GM18861 (cell line): ENCODE data around the gene USP43.

Source experiments
- ATAC-seq: cut with Tn5 transposase; IDR thresholded peaks from one replicate; pipeline ENCODE4 v1.9.1; 2021; ENCODE audit not compliant: unreplicated experiment

Gene USP43

DNA sequence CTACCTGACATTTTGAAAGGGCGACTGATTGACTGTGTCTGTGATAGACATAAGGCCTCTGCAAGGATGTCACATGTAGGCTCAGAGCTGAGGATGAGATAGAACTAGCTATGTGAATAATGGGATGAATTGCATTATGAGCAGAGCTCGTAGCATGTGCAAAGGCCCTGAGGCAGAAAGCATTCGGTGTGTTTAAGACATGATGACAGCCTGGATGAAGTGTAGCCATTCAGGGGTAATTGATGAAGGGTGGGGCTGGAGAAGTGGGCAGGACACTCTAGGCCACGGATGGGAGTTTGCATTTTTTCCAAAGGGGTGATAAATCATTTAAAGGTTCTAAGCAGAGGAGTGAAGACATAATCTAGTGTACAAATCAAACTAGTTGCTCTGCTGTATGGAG, 62.6 kb downstream of the USP43 start:
- no peak for ATAC-seq

DNA sequence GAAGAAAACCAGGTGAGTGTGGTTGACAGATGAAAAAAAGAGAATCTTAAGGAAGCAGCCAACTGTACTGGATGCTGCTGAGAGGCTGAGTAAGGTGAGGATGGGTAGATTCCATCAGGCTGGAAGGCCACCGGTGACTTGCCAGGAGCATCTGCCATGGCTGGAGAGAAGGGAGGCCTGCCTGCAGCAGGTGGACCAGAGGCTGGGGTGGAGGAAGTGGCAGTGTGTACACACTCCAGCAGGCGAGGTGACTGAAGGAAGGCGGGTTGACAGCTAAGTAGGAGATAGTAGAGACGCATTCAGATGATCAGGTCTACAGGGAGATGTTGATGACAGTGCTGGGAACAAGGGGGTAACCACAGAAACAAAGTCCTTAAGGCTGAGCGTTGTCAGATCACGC, 69.5 kb downstream of the USP43 start:
- no peak for ATAC-seq

DNA sequence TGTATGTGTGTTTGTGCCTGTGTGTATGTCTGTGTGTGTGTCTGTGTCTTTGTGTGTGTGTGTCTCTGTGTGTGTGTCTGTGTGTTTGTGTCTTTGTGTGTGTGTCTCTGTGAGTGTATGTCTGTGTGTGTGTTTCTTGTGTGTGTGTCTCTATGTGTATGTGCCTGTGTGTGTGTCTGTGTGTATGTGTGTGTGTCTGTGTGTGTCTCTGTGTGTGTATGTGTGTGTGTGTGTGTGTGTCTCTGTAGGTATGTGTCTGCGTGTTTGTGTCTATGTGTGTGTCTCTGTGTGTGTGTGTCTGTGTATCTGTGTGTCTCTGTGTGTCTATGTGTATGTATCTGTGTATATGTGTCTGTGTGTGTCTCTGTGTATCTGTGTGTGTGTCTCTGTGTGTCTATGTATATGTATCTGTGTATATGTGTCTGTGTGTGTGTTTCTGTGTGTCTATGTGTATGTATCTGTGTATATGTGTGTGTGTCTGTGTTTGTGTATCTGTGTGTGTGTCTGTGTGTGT, 70.2 kb downstream of the USP43 start:
- ATAC-seq = no peak

DNA sequence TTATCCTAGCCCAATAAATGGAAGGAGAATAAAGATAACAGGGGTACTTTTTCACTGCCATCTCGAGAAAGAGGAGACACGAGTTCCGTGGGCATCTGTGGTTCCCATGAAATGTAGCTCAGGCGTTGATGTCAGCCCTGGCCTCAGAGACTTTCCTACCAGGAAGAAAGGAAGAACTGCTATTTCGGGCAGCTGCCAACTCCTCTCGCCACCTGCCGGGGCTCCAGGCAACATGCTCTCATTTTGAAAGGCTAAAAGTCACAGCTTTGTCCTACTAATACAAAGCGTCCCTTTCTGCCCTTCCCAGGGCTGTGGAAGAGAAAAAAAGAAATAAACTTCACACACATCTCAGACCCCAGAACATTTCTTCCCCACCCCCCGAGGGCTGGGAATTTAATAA, 80.3 kb downstream of the USP43 start:
- no peak for ATAC-seq

DNA sequence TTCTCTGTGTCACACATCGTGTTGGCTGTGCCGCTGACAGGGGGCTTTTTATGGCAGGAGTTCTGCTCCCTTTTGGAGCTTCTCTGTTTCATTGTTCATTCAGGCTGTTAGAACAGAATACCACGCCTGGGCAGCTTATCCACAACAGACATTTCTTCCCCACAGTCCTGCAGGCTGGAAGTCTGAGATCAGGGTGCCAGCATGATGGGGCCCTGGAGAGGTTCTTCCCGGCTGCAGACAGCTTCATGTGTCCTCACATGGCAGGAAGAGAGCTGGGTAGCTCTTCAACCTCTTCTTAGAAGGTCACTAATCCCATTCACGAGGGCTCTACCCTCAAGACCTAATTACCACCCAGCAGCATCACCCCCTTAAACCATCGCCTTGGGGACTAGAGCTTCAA, 81.0 kb downstream of the USP43 start:
- ATAC-seq = no peak

DNA sequence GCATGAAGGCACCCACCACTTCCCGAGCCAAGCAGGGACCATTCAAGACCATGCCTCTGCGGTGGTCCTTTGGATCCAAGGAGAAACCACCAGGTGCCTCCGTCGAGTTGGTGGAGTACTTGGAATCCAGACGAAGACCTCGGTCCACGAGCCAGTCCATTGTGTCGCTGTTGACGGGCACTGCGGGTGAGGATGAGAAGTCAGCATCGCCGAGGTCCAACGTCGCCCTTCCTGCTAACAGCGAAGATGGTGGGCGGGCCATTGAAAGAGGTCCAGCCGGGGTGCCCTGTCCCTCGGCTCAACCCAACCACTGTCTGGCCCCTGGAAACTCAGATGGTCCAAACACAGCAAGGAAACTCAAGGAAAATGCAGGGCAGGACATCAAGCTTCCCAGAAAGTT, 82.7 kb downstream of the USP43 start:
- ATAC-seq = no peak

DNA sequence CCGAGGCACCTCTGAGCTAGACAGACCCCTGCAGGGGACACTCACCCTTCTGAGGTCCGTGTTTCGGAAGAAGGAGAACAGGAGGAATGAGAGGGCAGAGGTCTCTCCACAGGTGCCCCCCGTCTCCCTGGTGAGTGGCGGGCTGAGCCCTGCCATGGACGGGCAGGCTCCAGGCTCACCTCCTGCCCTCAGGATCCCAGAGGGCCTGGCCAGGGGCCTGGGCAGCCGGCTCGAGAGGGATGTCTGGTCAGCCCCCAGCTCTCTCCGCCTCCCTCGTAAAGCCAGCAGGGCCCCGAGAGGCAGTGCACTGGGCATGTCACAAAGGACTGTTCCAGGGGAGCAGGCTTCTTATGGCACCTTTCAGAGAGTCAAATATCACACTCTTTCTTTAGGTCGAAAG, 83.2 kb downstream of the USP43 start:
- ATAC-seq = no peak

DNA sequence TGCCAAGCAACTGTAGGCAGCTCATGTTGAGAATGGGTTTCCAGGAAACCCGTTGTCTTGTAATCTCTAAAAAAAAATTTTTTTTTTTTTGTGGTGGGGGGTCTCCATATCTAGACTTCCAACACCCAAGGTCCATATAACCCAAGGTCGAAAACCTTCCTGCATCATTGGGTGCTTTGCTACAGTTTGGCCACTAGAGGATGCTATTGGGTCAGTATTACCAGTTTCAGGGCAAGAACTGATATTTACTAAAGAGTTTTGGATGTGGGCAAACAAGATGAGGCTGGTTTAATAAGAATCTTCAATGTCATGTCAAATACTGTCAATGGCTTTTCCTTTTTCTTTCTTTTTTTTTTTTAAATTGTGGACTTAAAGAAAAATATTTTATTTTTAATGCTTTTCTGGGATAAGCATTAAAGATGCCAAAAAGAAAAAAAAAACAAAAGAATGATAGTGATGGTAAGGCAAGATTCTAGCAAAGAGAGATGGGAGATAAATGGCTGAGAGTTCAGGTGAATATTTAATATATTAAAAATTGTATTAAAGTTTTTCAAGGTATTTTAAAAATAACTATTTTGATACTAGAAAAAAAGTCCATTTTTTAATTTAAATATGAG, 83.8 kb downstream of the USP43 start:
- no peak for ATAC-seq

DNA sequence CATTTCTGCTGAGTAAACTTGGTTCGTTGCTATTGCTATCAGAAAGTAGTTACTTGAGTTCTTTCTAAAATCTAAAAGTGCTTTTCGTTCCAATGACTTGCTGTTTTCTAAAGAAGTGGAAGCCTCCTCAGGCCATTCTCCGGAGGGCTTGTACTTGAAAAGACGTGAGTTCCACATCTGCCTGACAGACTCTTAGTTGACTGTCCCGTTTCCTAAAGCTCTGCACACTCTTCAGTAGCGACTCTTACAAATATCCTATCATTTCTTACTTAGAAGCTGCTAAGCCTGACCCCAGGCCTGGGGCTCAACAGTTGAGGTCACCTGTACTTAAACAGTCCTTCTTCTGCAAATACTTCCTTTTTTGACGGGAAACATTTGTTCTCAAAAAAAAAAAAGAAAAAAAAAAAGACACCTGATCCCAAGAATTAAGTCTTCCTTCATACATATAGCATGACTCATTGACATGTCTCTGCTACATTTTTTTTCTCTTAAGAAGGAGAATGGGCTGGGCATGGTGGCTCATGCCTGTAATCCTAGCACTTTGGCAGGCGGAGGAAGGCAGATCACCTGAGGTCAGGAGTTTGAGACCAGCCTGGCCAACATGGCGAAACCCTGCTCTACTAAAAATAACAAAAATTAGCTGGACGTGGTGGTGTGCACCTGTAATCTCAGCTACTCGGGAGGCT, 84.6 kb downstream of the USP43 start:
- no peak for ATAC-seq

DNA sequence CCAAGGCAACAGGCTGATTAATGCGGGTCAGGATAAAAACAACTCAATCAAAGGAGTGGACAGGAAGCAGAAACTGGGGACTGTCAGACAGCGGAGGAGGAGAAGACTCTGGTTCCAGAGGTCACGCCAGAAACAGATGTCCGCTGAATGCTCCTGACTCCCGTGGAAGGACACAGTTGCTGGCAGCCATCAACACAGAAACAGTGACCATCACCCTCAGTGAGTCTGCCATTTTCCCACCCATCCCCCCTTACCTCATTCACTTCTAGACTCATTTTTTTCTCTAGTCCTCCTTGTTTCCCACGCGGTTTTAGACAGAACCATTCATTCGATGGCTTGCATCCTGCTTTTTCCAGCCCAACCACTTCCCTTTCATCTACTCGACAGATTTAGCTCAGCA, 105.2 kb downstream of the USP43 start:
- ATAC-seq = no peak

DNA sequence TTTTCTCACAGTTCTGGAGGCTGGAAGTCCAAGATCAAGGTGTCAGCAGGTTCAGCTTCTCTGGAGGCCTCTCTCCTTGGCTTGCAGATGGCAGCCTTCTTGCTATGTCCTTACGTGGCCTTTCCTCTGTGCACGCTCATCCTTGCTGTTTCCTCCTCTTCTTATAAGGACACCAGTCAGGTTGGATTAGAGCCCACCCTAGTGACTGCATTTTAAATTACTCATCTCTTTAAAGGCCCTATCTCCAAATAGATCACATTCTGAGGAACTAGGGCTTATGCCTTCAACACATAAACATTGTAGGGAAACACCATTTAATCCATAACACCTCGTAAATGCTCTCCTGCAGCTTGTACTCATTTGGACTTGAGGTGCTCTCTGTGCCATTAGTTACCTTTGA, 109.8 kb downstream of the USP43 start:
- ATAC-seq = no peak

DNA sequence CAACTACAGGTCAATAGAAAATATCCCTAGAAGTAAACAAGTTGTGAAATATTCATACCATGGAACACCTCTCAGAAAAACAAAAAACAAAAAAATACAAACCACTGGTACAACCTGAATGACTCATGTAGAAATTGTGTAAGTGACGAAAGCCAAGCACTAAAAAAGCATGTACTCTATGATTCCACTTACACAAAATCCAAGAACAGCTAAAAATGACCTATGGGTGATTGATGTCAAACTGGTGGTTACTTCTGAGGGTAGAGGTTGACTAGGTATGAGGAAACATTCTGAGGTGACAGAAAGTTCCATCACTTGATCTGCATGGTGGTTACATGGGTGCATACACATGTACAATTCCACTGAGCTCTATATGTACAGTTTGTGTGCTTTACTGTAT, 114.9 kb downstream of the USP43 start:
- no peak for ATAC-seq

DNA sequence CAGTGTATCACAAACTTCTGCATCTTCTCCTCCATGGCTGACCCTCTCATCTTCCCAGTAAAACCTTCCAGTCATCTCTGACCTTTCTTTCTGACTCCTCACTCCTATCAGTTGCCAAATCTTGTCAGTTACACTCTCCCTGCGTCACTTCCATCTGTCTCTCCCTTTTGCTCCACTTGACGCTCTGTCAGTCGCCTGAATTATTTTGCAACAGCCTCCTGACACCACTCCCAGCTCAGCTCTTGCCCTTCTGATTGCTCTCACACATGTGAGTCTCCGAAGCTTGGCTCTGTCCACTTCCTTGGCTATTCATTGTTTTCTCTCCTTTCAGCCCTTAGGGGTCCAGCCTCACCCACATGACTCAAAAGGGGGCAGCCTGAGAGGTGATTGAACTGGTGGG, 118.3 kb downstream of the USP43 start:
- no peak for ATAC-seq

DNA sequence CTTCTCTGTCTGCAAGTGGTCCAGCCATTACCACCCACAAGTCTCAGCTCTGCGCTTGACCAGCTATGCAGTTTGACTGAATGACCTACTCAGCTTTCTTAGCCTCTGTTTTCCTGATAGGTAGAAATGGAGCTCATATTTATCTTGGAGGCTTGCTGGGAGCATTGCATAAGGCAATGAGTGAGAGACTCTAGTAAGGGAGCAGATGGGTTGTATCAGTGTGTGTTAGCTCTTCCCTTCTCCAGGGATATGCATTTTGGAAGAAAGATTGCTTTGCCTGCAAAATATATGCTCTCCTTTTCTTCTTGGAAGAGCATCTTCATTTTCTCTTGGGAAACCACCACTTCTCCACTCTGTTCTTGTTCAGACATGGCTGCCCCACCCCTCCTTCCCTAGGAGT, 120.0 kb downstream of the USP43 start:
- ATAC-seq = no peak

DNA sequence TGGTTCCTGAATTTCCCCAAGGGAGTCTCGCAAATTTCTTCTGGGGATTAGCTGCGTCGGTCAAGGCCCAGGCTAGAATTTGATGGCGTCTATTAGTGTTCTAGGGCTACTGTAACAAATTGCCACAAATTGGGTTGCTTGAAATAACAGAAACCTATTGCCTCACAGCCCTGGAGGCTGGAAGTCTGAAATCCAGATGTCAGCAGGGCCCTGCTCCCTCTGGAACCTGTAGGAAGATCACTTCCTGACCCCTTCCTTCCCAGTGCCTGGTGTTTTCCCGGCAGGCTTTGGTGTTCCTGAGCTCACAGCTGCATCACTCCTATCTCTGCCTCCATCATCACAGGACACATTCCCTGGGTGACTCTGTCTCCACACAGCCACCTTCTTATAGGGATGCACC, 121.7 kb downstream of the USP43 start:
- no peak for ATAC-seq

DNA sequence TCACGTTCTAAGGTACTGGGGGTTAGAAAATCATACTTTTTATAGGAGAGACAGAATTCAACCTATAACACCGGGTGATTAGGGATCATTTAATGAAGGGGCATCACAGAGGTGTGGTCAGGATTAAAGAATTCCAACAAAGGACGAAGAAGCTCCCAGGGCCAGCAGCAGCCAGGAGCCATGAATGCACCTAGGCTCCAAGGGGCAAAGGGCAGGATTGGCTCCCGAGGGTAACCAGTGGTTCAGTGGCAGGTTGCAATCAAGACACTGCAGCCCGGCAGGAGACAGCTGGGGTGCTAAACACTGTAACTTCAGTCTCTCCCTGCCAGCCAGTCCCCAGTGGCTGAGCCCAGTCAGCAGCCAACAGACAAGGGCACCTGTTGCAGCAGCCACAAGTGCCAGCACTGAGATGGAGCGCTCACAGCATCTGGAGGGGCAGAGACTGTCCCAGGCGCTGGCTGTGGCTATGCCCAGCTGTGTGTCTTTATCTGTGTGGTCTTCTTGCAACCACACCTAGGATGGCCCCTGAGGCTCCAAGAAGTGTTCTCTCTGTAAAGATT, 122.2 kb downstream of the USP43 start:
- no peak for ATAC-seq

DNA sequence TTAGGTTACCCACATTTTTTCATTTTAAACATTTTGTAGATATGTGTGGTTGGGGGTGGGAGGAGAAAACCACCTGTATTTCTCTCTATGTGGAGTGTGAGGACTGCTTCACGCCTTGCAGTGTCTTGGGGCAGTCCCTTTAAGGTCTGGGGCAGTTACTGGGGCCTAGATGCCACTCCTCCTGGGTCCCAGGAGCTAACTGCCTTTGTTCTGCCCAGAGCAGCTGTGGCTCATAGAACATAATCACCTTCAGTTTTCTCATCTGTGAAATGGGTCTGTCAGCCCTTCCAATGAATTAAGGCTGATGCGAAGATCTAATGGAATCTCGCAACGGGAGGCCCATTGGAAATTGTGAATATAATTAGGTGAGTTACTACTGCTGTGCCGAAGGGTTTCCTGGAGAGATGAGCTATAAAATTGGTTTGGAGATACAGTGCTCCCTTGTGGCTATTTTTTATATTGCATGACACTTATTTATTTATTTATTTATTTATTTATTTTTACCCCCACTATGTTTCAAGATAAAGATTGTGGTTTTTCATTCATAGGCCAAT, 123.1 kb downstream of the USP43 start:
- ATAC-seq = no peak

DNA sequence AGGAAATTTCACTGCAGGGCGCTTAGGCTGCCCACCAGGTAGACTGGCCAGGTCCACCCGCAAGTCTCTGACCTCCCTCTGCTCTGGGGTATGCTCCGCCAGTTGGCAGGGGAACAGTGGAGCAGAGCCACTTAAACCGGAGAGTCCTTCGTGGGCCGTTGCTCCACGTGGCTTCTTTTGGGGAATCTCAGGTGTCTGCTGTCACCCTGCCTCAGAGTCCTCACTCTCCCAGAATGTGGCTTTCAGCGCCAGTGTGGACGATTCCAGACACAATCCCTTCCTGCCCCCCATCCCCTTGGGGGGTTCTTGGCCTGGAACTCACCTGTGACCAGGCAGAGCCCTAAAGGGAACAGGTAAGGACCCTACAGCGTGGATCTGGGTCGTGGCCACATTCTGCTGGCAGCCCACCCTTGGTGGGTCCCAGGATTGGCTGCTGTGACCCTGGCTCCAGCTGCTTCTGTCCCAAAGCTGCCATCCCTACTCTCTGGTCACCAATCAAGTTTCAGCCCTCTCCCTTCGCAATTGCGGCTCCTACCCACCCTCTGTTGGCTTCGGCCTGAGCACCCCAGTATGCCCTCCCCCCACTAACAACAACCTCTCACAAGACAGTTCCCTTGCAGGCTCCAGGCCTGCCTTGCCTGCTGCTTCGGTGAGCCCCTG, 123.8 kb downstream of the USP43 start:
- no peak for ATAC-seq

DNA sequence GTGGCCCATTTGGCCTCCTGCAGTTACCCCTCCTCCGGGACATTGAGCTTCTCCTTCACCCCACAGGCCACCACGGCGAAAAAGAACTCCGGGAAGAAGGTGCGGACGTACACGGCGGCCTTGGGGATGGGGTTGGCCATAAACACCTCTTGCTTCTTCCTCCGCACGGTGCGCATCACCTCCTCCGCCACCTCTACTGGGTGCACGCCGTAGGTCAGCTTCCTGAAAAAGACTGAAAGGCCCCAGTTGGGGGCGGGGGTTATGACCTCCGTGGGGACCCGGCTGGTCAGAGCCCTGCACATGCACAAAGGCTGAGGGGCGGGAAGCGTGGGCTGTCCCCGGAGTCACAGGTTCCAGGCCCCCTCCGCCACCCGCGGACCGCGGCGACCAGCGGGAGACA, 126.1 kb downstream of the USP43 start:
- ATAC-seq = no peak

DNA sequence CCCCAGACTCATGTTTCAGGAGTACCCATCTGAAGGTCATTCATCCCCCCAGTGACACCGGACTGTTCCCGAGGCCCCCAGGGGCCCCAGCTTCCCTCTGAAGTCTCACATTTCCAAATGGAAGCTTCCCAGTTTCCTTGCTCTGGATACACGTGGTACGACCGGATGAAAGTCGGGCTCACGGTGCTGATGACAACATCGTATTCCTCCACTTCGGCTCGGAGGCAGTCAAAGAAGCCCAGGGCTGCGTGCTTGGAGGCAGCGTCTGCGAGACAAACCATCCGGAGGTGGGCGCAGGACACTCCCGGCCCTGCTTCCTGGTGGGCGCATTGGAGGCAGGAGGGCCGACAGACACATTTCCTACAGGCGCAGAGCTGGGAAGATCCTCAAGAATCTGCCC, 127.3 kb downstream of the USP43 start:
- no peak for ATAC-seq

DNA sequence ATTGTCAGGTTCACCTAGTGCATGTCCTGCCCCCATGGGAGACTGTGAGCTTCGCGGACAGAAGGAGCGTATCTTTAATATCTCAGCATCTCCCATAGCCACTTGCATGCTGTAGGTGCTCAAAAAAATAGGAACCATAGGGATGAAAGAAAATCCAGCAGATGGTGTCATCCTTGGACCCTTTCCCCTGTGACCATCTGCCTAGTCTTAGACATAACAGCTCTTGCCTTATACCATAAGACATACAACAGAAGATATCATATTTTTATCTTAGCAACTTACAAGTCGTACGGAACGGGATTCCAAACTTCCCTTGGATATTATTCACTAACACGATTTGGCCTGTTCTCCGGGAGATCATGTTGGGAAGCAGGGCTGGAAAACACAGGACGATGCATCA, 131.6 kb downstream of the USP43 start:
- ATAC-seq = no peak
